ENCODE measurements around the gene CTDSP2. TPM values are rescaled to one million over a fixed set of nuclear protein-coding genes. Genes with fewer than 3 reads are reported as not detected.

The CTDSP2 gene
- total RNA-seq, 1 experiment from 2014 or later: 82.7 TPM

GRCh38 chr12:57834086-57834876 lies 12.2 kb downstream of the CTDSP2 start:
- Histone ChIP-seq H3K9me3 (ENCODE audit: control insufficient read depth in 1 of 2, insufficient read depth in 1 of 2, low read depth in 1 of 2, low read length in 2 of 2) (no peaks in the 10 kb centered on the region), H3K4me1 (ENCODE audit: control insufficient read depth in 1 of 2, insufficient read depth in 2 of 2, low read length in 2 of 2) (peaks cover 6 to 24% of the 10 kb centered on the region in 2 experiments; a peak in 3 of 4 replicates), H3K9me2 (ENCODE audit: insufficient read depth) (no peaks in the 10 kb centered on the region), H3K4me2 (ENCODE audit: low read length) (no peak overlapping the region), H3K79me2 (ENCODE audit: insufficient read depth, low read length) (peaks cover 79% of the 10 kb centered on the region), H3K27ac (ENCODE audit: low read depth, low read length) (no peak overlapping the region), H4K20me1 (ENCODE audit: insufficient read depth) (no peaks in the 10 kb centered on the region), H3K4me3 (replicated peaks in 1 of 2; ENCODE audit: low read depth in 1 of 2, low read length in 2 of 2) (no peak overlapping the region), H3K9ac (ENCODE audit: low read length) (no peak overlapping the region), H2AFZ (ENCODE audit: low read depth, low read length, poor library complexity, severe bottlenecking) (no peak overlapping the region), H3K27me3 (ENCODE audit: insufficient read depth, low read length) (no peaks in the 10 kb centered on the region), H3K36me3 (ENCODE audit: control insufficient read depth in 1 of 2, insufficient read depth in 2 of 2, low read length in 2 of 2) (peaks cover 0 to 1% of the 10 kb centered on the region in 2 experiments; a peak in 2 of 4 replicates)
- DNase-seq (ENCODE audit: low read depth, low spot score): no peak
- TF ChIP-seq JUND (IDR thresholded peaks at IDR 0.05) (no peak), CTCF (IDR thresholded peaks at IDR 0.05 in 2 of 3, conservative IDR thresholded peaks at IDR 0.05 in 1 of 3; ENCODE audit: borderline replicate concordance in 1 of 3, insufficient read depth in 1 of 3, low read depth in 2 of 3, low read length in 2 of 3) (no peak)
- no TSS peak for BruUV-seq (replicated peaks)
- ChIA-PET RAD21 (ENCODE audit: low non-redundant PET in 1 of 2, low total read pairs in 2 of 2, uncharacterized antibody in 2 of 2, unreplicated experiment in 2 of 2) (no interaction called here), CTCF (no interaction called here), POLR2A (interaction anchor here (2.6 kb wide), 1 partner anchor 13 kb away, joined by 7 read pairs; the partner anchor contains the start of gene CTDSP2)
- intact Hi-C loops (cut with micrococcal nuclease): no loop called here
- no peak for ATAC-seq

DNA sequence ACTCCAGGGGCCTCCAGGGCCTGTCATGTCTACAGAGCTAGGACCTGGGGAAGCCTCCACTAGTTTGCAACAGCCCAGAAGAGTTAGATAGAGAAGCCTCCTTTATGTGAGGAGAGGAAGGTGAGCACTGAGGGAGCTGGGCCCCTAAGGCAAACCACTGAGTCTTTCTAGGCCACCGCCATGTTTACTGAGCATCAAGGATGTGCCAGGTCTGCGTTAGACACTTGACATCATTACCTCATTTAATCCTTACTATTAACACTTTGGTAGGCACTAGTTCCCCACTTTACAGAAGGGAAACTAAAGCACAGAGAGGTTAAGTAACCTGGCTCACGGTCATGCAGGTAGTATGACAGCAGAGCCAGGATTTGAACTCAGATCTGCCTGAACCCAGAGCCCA lies 12.9 kb downstream of the CTDSP2 start:
- no peaks in the 10 kb centered on the region for H3K9me3 ChIP-seq (ENCODE audit: control insufficient read depth in 1 of 2, insufficient read depth in 1 of 2, low read depth in 1 of 2, low read length in 2 of 2)
- no peaks in the 10 kb centered on the region for H4K20me1 ChIP-seq (ENCODE audit: insufficient read depth)
- intact Hi-C loops (cut with micrococcal nuclease): no loop called here
- H3K9ac ChIP-seq (ENCODE audit: low read length): no peak overlapping the region
- H3K9me2 ChIP-seq (ENCODE audit: insufficient read depth): no peaks in the 10 kb centered on the region
- peaks cover 4 to 6% of the 10 kb centered on the region in 2 experiments; a peak in 2 of 4 replicates for H3K36me3 ChIP-seq (ENCODE audit: control insufficient read depth in 1 of 2, insufficient read depth in 2 of 2, low read length in 2 of 2)
- no peak overlapping the region for H3K27ac ChIP-seq (ENCODE audit: low read depth, low read length)
- POLR2A ChIA-PET: no interaction called here
- H3K4me2 ChIP-seq (ENCODE audit: low read length): no peak overlapping the region
- peaks cover 73% of the 10 kb centered on the region for H3K79me2 ChIP-seq (ENCODE audit: insufficient read depth, low read length)
- H3K4me3 ChIP-seq (replicated peaks in 1 of 2; ENCODE audit: low read depth in 1 of 2, low read length in 2 of 2): no peak overlapping the region
- RAD21 ChIA-PET (ENCODE audit: low non-redundant PET in 1 of 2, low total read pairs in 2 of 2, uncharacterized antibody in 2 of 2, unreplicated experiment in 2 of 2): no interaction called here
- CTCF ChIA-PET: no interaction called here
- no peak for TF ChIP-seq TCF7L2 (IDR thresholded peaks at IDR 0.05; ENCODE audit: borderline replicate concordance, extremely low read depth, insufficient read depth, insufficient read length)
- no peak for TF ChIP-seq ATF3 (IDR thresholded peaks at IDR 0.05)
- TF ChIP-seq CEBPB (IDR thresholded peaks at IDR 0.05; ENCODE audit: low read depth): no peak
- TF ChIP-seq EZH2phosphoT487 (IDR thresholded peaks at IDR 0.05; ENCODE audit: borderline replicate concordance): no peak
- no peak for TF ChIP-seq MAX (IDR thresholded peaks at IDR 0.05)
- BruUV-seq (replicated peaks): no TSS peak
- peaks cover 6 to 24% of the 10 kb centered on the region in 2 experiments; a peak in 3 of 4 replicates for H3K4me1 ChIP-seq (ENCODE audit: control insufficient read depth in 1 of 2, insufficient read depth in 2 of 2, low read length in 2 of 2)
- no peak for DNase-seq (ENCODE audit: low read depth, low spot score)
- no peak for ATAC-seq
- H3K27me3 ChIP-seq (ENCODE audit: insufficient read depth, low read length): no peaks in the 10 kb centered on the region
- H2AFZ ChIP-seq (ENCODE audit: low read depth, low read length, poor library complexity, severe bottlenecking): no peak overlapping the region

Data from HCT116 (cell line).